Epithelial cell of esophagus (primary cell): Measurements from ENCODE around the gene ERGIC2.

Experiments used
- DNase-seq: peaks from one replicate; pipeline ENCODE4 v3.0.0; 2010; ENCODE audit warnings: low read depth
- H3K4me3 ChIP-seq: 2 replicates; pipeline ENCODE4 v1.5.1; 2011; ENCODE audit warnings: mild to moderate bottlenecking, low read length, control low read depth
- TF ChIP-seq, protein P1 (sequence below): IDR thresholded peaks from 2 replicates; pipeline ENCODE4 v1.5.1; 2011; ENCODE audit warnings: low read depth, mild to moderate bottlenecking, low read length, control low read depth, inconsistent platforms; ENCODE audit not compliant: insufficient read depth; ENCODE audit errors: missing control alignments

The ERGIC2 gene

DNA sequence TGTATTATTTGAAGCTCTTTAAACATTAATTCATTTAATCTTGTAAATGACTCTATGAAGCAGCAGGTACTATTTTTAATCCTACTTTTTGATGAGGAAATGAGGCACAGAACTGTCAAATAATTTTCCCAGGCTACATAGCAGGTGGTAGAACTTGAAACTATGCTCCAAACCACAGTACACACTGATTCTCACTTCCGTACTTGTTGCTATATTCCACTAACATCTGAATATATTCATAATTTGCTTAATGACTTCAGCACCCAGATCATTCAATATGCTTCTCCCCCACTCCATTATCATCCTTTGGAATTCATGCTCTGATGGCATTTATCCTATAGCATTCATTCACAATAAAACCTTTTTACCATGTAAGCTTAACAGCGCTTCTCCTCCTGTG, 4.9 kb downstream of the ERGIC2 start:
- H3K4me3 ChIP-seq = no peak overlapping the region
- DNase-seq = no peak
- TF ChIP-seq, protein P1, sequence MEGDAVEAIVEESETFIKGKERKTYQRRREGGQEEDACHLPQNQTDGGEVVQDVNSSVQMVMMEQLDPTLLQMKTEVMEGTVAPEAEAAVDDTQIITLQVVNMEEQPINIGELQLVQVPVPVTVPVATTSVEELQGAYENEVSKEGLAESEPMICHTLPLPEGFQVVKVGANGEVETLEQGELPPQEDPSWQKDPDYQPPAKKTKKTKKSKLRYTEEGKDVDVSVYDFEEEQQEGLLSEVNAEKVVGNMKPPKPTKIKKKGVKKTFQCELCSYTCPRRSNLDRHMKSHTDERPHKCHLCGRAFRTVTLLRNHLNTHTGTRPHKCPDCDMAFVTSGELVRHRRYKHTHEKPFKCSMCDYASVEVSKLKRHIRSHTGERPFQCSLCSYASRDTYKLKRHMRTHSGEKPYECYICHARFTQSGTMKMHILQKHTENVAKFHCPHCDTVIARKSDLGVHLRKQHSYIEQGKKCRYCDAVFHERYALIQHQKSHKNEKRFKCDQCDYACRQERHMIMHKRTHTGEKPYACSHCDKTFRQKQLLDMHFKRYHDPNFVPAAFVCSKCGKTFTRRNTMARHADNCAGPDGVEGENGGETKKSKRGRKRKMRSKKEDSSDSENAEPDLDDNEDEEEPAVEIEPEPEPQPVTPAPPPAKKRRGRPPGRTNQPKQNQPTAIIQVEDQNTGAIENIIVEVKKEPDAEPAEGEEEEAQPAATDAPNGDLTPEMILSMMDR = no peak

DNA sequence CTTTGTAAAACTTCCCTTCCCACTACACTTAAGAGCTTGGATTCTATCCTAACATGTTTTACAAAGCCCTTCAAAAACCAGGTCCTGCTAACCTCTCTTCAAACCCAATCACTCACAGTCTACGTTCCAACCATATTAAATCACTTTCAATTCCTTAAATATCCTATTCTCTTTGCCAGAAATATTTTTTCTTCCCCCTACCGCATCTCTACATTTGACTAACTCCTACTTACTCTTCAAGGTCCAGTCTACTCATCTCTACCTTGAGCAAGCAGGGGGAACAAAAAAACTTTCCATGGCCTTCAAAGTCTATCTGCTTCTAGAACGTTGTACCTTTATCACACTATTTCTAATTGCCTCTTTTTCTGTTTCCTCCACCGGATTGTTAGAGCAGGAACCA, 6.1 kb downstream of the ERGIC2 start:
- H3K4me3 ChIP-seq = no peak overlapping the region
- TF ChIP-seq, protein P1 = no peak
- DNase-seq = no peak

DNA sequence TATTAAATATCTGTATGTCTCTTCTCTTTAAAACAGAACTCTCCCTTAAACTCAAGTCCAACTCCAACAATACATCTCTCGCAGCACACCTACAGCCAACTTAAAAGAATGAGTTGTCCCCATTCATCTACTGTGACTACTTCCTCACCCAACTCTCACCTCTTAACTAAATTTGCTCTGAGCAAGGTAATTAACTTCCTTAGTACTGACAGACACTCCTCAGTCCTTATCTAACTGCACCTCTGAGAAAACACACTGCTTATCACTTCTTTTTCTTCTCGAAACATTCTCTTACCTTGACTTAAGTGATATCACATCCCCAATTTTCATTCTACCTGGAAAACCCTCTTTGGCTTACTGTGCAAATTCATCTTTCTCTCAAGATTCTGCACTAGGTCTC, 7.0 kb downstream of the ERGIC2 start:
- TF ChIP-seq, protein P1 = no peak
- H3K4me3 ChIP-seq = no peak overlapping the region

DNA sequence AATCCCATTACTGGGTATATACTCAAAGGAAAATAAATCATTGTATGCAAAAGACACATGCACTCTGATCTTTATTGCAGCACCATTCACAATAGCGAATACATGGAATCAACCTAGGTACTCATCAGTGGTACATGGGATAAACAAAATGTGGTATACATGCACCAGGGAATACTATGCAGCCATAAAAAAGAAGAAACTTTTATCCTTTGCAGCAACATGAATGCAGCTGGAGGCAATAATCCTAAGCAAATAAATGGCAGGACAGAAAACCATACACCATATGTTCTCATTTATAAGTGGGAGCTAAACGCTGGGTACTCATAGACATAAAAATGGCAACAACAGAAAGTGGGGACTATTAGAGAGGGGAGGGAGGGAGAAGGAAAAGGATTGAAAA, 15.9 kb downstream of the ERGIC2 start:
- no peak for DNase-seq
- no peak overlapping the region for H3K4me3 ChIP-seq
- TF ChIP-seq, protein P1 = no peak

More for the DNA sequence above, 7.0 kb downstream of the ERGIC2 start:
- no peak for DNase-seq

DNA sequence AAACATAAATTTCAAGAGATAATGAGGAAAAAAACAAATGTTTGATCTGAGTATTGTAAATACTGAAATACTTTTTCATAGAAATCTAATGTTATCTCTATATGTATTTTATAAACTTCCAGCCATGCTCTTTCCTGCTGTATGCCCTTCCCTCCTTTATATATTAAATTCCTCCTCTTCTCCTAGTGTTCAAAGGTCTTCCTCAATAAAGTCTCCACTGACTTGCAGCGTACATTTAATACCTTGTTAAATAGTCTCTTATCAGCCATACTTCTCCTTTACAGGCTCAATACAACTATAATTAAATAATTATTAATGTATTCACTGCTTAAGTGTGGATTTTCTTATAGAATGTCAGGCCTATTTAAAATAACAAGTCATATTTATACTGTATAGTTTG, 26.0 kb downstream of the ERGIC2 start:
- TF ChIP-seq, protein P1 = no peak
- no peak for DNase-seq
- H3K4me3 ChIP-seq = no peak overlapping the region

DNA sequence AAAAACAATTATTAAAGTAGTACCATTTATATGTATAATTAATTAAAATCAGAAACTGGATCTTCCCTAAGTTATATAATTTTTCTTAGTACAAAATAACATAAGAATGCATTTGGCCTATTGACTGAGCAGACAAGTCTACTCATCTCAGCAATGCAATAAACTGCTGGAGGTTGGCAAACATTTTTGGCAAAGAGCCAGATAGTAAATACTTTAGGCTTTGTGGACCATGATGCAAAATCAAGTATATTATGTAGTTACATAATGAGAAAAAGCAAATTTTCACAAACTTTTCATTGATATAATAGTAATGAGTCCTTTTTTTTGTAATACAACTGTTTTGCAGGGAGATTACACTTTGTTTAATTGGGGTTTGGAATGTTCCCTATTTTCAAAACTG, 30.9 kb downstream of the ERGIC2 start:
- peak; percentile 63 for DNase-seq
- TF ChIP-seq, protein P1 = no peak
- H3K4me3 ChIP-seq = no peak overlapping the region

DNA sequence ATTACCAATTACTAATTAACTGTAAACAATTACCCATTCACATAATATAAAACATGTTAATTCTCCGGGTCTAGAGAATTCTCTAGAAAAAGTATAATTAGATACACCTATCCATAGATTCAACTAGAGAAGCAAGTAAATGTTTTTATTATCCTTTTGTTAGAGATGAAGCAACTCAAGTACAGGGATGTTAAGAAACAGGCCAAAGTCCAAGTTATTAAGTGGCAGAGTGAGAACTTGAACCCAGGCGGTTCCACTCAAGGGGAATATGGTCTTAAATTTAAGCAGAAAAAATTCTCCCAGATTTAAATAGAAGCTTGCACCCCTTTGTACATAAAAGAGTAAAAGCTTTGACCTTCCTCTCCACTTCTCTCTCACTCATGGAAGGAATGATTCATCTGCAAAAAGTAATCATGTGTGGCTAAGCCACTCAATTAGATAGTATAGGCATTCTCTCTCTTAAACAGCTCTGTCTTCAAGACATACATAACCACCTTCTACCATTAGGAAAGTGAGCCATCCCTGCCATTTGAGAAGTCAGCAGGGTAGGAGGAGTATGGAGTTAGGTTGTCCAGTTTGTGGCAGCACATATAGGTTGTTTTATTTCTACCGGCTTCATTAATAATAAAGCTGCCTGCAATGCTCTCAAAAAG, 34.1 kb downstream of the ERGIC2 start:
- H3K4me3 ChIP-seq = no peak overlapping the region
- TF ChIP-seq, protein P1 = no peak
- DNase-seq = no peak
